Keratinocyte (primary cell): ENCODE measurements around the gene BCL2. TPM values are rescaled to one million over a fixed set of nuclear protein-coding genes. Genes with fewer than 3 reads are reported as not detected.

Source experiments
- DNase-seq: peaks from one replicate; pipeline ENCODE4 v3.0.0-alpha.2; 2011; ENCODE audit warnings: low read depth, missing footprints, low spot score
- FAIRE-seq: peaks from 2 replicates; lab custom pipeline; 2011; peaks lifted over from hg19 to GRCh38; lab: Jason Lieb, UNC
- H2AFZ ChIP-seq: 2 replicates; pipeline ENCODE4 v1.6.0; 2012; ENCODE audit warnings: low read length, control low read depth, inconsistent platforms; ENCODE audit not compliant: control insufficient read depth
- H3K27ac ChIP-seq: 2 replicates; pipeline ENCODE4 v1.5.1; 2011; ENCODE audit warnings: low read length; ENCODE audit not compliant: control insufficient read depth, insufficient read depth
- H3K27me3 ChIP-seq: 3 replicates; pipeline ENCODE4 v1.6.0; 2011; ENCODE audit warnings: low read length; ENCODE audit not compliant: control insufficient read depth, insufficient read depth; ENCODE audit errors: extremely low read depth
- H3K36me3 ChIP-seq, 2 experiments: 2 replicates in 1 of 2; 3 replicates in 1 of 2; pipeline ENCODE4 v1.5.1; 2011; ENCODE audit warnings: low read length in 2 of 2, mild to moderate bottlenecking in 1 of 2; ENCODE audit not compliant: control insufficient read depth in 2 of 2, insufficient read depth in 2 of 2; ENCODE audit errors: extremely low read depth in 1 of 2
- H3K4me1 ChIP-seq: 3 replicates; pipeline ENCODE4 v1.5.1; 2011; ENCODE audit warnings: low read length; ENCODE audit not compliant: control insufficient read depth, insufficient read depth; ENCODE audit errors: extremely low read depth
- H3K4me2 ChIP-seq: 3 replicates; pipeline ENCODE4 v1.6.0; 2011; ENCODE audit warnings: low read depth, low read length; ENCODE audit not compliant: control insufficient read depth, insufficient read depth; ENCODE audit errors: extremely low read depth
- H3K4me3 ChIP-seq, 3 experiments: fragments of 200-600 bp in 1 of 3; sonication (generic) in 1 of 3; 2 replicates in 2 of 3; 3 replicates in 1 of 3; pipeline ENCODE4 v1.5.1; 2011 to 2016; ENCODE audit warnings: low read length in 3 of 3, mild to moderate bottlenecking in 3 of 3, control low read depth in 2 of 3, inconsistent platforms in 1 of 3, low read depth in 1 of 3, mixed read lengths in 1 of 3, mixed run types in 1 of 3, moderate library complexity in 1 of 3; ENCODE audit not compliant: control insufficient read depth in 2 of 3, insufficient read depth in 2 of 3; ENCODE audit errors: extremely low read depth in 1 of 3
- H3K79me2 ChIP-seq: 2 replicates; pipeline ENCODE4 v1.6.0; 2012; ENCODE audit warnings: low read length; ENCODE audit not compliant: control insufficient read depth, insufficient read depth
- H3K9ac ChIP-seq: 3 replicates; pipeline ENCODE4 v1.6.0; 2011; ENCODE audit warnings: low read length; ENCODE audit not compliant: control insufficient read depth, insufficient read depth; ENCODE audit errors: extremely low read depth
- H3K9me1 ChIP-seq: 3 replicates; pipeline ENCODE4 v1.6.0; 2011; ENCODE audit warnings: low read length; ENCODE audit not compliant: control insufficient read depth, insufficient read depth; ENCODE audit errors: extremely low read depth
- H3K9me3 ChIP-seq: 2 replicates; pipeline ENCODE4 v1.5.1; 2012; ENCODE audit warnings: low read depth, low read length; ENCODE audit not compliant: control insufficient read depth
- H4K20me1 ChIP-seq: 3 replicates; pipeline ENCODE4 v1.6.0; 2011; ENCODE audit warnings: low read length; ENCODE audit not compliant: control insufficient read depth, insufficient read depth; ENCODE audit errors: extremely low read depth
- CTCF ChIP-seq, 3 experiments: IDR thresholded peaks in 1 of 3; conservative IDR thresholded peaks in 1 of 3; optimal IDR thresholded peaks in 1 of 3; 2 replicates in 2 of 3; 3 replicates in 1 of 3; pipeline versions ENCODE3 to v1.5.1; 2011; ENCODE audit warnings: low read length in 3 of 3, mild to moderate bottlenecking in 3 of 3, moderate library complexity in 2 of 3, control low read depth in 1 of 3, inconsistent platforms in 1 of 3; ENCODE audit not compliant: insufficient read depth in 2 of 3; ENCODE audit errors: extremely low read depth in 1 of 3
- EZH2 ChIP-seq: IDR thresholded peaks from one replicate; pipeline ENCODE4 v1.6.1; 2012; ENCODE audit warnings: inconsistent platforms, mild to moderate bottlenecking, low read length, moderate library complexity
- dilution Hi-C: fragments of 300-500 bp; cut with MboI; formaldehyde crosslinking; loops from one replicate; pipeline ENCODE4 v1.7.0; 2020; ENCODE audit warnings: low sequenced_read_pairs; ENCODE audit not compliant: extremely low pct_ligation_motif_present
- polyA plus RNA-seq, 5 experiments: library from polyadenylated mRNA; depleted of rRNA in 3 of 5; stranded (reverse) in 3 of 5; stranded (forward) in 1 of 5; unstranded in 1 of 5; fragments of >200 nt; gene quantifications; 1 replicate in 1 of 5; 2 replicates in 3 of 5; 3 replicates in 1 of 5; pipeline versions ENCODE4 v1.2.1 to v1.2.3, GENCODE V29; 2011 to 2012; ENCODE audit warnings: missing spikeins in 2 of 5, low read depth in 1 of 5, low replicate concordance in 1 of 5

BCL2 gene
- polyA plus RNA-seq, 1 donor (not counting 4 experiments of a cell fraction or from before 2014, with no cell fraction given): 0.30 TPM

DNA sequence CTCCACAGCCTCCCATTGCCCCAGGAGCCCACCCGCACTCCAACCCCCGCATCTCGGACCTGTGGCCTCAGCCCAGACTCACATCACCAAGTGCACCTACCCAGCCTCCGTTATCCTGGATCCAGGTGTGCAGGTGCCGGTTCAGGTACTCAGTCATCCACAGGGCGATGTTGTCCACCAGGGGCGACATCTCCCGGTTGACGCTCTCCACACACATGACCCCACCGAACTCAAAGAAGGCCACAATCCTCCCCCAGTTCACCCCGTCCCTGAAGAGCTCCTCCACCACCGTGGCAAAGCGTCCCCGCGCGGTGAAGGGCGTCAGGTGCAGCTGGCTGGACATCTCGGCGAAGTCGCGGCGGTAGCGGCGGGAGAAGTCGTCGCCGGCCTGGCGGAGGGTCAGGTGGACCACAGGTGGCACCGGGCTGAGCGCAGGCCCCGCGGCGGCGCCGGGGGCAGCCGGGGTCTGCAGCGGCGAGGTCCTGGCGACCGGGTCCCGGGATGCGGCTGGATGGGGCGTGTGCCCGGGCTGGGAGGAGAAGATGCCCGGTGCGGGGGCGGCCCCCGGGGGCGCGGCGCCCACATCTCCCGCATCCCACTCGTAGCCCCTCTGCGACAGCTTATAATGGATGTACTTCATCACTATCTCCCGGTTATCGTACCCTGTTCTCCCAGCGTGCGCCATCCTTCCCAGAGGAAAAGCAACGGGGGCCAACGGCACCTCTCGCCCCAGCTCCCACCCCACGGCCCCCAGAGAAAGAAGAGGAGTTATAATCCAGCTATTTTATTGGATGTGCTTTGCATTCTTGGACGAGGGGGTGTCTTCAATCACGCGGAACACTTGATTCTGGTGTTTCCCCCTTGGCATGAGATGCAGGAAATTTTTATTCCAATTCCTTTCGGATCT lies 1.3 kb downstream of the BCL2 start:
- DNase-seq: no peak
- Histone ChIP-seq H3K4me3 (peak overlapping the region; percentile 11 to 84 (median 74)), H3K4me2 (peak overlapping the region; percentile 95), H3K9me1 (no peaks in the 10 kb centered on the region), H4K20me1 (no peaks in the 10 kb centered on the region), H2AFZ (no peak overlapping the region), H3K4me1 (peaks cover 20% of the 10 kb centered on the region), H3K79me2 (no peaks in the 10 kb centered on the region), H3K9ac (peak overlapping the region; percentile 70), H3K27me3 (peaks cover 10% of the 10 kb centered on the region), H3K9me3 (no peaks in the 10 kb centered on the region), H3K36me3 (no peaks in the 10 kb centered on the region), H3K27ac (no peak overlapping the region)
- TF ChIP-seq EZH2 (peak; percentile 1), CTCF (optimal IDR thresholded peaks at IDR 0.05 in 1 of 3, IDR thresholded peaks at IDR 0.05 in 1 of 3, conservative IDR thresholded peaks at IDR 0.05 in 1 of 3; ENCODE audit: extremely low read depth in 1 of 3, insufficient read depth in 2 of 3, low read length in 3 of 3) (peak; percentile 59 to 78 (median 70))
- FAIRE-seq: no peak
- dilution Hi-C loops: loop anchor here (25.0 kb wide), 1 partner anchor 306 kb away; no protein-coding TSS in a partner anchor

GRCh38 chr18:63317556-63317946 lies 2.0 kb downstream of the BCL2 start:
- Histone ChIP-seq H3K4me1 (peaks cover 16% of the 10 kb centered on the region), H3K79me2 (no peaks in the 10 kb centered on the region), H3K27me3 (peaks cover 10% of the 10 kb centered on the region), H3K4me3 (no peak overlapping the region), H3K9me3 (no peaks in the 10 kb centered on the region), H3K27ac (no peak overlapping the region), H2AFZ (no peak overlapping the region), H3K9me1 (no peaks in the 10 kb centered on the region), H4K20me1 (no peaks in the 10 kb centered on the region), H3K4me2 (no peak overlapping the region), H3K36me3 (no peaks in the 10 kb centered on the region), H3K9ac (no peak overlapping the region)
- FAIRE-seq (no peak), DNase-seq (no peak)
- no peak for TF ChIP-seq EZH2
- TF ChIP-seq CTCF (optimal IDR thresholded peaks at IDR 0.05 in 1 of 3, IDR thresholded peaks at IDR 0.05 in 1 of 3, conservative IDR thresholded peaks at IDR 0.05 in 1 of 3; ENCODE audit: extremely low read depth in 1 of 3, insufficient read depth in 2 of 3, low read length in 3 of 3): no peak
- dilution Hi-C loops: loop anchor here (25.0 kb wide), 1 partner anchor 305 kb away; no protein-coding TSS in a partner anchor
